Lower leg skin (tissue), 3 donors: ENCODE data around the gene IMMP1L.
"Not testable (repeated sequence)": the region's sequence is repeated elsewhere in the genome, so short reads cannot be mapped to it uniquely, and the experiment has no call there.

ENCODE experiments used
- CTCF ChIP-seq, 3 donors: fragments of 450-650 bp; IDR thresholded peaks; one replicate each; pipeline ENCODE4 v1.5.1; 2016; ENCODE audit warnings: antibody characterized with exemption in 3 of 3, mild to moderate bottlenecking in 3 of 3, moderate library complexity in 2 of 3
- POLR2A ChIP-seq, 2 donors: fragments of 450-650 bp; IDR thresholded peaks; one replicate each; pipeline ENCODE4 v1.6.1; 2016 to 2017; ENCODE audit warnings: antibody characterized with exemption in 2 of 2, mild to moderate bottlenecking in 1 of 2, moderate library complexity in 1 of 2

- TF ChIP-seq CTCF, POLR2A (IDR thresholded peaks at IDR 0.05): not testable (repeated sequence)
These were observed 15.7 kb downstream of the IMMP1L start for GRCh38 chr11:31493762-31494161.
